Kasumi-1 (cell line): Measurements from ENCODE around the gene HPSE2.

Experiments used
- DNase-seq, 2 experiments: peaks; one replicate each; lab custom pipeline; 2025; lab: John Stamatoyannopoulos, UW

HPSE2 gene

DNA sequence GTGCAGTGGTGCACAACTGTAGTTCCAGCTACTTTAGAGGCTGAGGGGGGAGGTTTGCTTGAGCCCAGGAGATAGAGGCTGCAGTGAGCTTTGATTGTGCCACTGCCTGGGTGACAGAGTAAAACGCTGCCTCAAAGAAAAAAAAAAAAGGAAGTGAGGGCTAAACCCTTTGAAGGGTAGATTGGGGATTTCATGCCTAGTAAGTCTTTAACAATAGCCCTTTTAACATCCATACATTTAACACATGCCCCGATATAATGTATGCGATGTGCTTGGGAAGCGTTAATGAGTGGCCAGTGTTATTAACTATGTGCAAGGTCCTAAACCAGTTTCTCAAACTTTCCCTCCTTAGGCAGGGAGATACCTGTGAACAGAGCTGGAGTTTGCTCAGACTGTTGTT lies 559.8 kb downstream of the HPSE2 start:
- DNase-seq: no peak

DNA sequence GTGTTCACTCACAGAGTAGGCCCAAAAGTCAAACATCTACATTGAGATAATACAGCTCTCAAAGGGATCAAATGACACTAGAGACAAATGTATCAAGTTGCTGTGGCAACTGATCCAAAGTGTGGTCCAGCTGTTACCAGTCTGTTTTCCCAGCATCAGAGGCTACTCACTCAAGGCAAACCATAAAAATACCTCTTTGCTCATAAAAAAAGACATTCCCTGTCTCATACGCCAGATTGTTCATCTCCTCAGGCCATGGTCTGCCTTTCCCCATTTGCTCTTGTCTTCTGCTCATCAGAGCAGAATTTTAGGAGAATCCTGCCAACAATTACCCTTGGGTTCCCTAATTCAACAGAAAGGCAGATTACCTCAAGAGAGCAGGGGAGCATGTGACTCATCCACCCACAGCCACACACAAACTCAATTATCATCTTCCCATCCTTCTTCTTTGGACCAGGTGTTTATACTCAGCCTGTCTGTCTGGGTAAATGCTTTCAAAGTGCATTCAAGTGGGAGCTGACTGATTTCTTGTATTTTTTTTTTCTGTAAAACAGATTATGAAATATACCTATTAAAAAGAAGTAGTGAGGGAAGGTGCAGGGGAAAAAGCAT lies 562.4 kb downstream of the HPSE2 start:
- no peak for DNase-seq

DNA sequence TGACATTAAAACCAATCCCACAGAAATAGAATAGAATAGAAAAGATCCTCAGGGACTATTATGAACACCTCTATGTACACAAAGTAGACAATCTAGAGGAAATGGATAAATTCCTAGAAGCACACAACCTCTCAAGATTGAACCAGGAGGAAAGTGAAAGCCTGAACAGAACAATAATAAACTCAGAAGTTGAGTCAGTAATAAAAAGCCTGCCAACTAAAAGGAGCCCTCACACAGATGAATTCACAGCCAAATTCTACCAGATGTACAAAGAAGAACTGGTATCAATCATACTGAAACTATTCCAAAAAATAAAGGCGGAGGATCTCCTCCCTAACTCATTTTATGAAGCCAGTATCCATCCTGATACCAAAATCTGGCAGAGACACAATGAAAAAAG lies 568.6 kb downstream of the HPSE2 start:
- DNase-seq: no peak

DNA sequence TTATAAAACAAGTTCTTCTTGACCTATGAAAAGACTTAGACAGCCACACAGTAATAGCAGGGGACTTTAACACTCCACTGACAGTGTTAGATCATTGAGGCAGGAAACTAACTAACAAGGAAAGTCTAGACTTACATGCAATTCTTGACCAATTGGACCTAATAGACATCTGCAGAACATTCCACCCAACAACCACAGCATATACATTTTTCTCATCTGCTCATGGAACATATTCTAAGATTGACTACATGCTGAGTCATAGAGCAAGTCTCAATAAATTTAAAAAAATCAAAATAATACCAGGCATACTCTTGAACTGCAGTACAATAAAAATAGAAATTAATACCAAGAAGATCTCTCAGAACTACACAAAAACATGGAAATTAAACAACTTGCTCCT lies 569.4 kb downstream of the HPSE2 start:
- no peak for DNase-seq

DNA sequence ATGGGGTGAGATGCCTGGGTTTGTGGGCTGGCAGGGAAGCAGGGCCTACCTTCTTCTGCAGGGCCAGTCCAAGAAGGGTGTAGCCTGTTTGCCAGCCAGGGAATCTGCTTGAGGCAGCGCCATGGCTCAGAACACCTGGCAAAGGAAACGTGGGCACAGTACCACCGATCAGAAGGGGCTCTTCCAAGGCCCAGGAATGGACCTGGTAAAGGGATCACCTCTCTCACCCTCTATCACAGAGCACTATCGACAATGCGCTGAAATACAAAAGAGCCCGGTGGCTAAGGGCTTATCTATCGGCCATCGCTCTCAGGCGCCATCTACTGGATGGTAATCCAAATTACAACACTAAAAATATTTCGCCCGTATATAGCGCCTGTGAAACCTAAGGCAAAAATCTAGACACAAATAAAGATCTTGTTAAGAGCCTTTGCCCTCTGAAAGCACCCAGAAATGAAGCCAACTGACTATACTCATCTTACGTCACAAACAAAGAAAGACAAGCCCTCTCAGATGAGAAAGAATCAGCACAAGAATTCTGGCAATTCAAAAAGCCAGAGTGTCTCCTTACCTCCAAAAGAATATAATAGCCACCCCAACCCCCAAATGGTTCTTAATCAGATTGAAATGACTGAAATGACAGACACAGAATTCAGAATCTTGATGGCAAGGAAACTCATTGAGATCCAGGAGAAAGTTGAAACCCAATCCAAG lies 571.2 kb downstream of the HPSE2 start:
- peak; percentile 77 to 89 for DNase-seq

DNA sequence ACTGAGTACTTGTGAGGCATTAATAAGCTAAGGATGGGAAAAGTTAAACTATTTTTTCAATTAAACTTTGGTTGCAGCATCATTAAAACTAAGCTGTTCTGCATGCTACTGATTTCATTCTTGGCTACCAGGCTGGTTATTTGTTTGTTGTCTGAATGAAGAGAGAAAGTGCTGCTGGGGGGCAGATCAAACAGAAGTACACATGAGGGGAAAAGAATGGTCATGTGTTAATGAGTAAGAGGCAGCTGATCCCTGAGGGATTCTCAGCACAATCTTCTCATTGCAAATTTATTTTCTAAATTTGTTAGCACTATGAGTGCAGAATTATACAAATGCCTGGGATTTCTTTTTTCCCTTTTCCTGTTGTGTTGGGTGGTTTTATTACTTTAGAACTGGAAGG lies 575.7 kb downstream of the HPSE2 start:
- DNase-seq: no peak

DNA sequence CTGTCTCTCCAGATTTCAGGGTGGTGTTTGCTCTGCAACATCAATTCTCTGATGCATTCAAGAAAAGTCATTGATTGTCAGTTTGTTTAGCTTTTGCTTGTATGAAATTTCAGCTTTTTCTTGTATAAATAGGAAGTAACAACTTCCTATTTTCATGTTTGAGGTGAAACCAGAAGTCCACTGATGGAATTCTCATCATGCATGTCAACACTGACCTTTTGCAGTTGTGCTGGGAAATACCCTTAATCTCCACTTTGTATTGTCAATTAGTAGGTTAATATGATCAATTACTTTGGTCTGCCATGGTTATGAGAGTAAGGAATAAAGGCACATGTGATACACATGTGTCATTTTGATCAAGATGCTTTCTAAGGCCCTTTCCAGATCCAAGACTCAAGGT lies 580.2 kb downstream of the HPSE2 start:
- no peak for DNase-seq

DNA sequence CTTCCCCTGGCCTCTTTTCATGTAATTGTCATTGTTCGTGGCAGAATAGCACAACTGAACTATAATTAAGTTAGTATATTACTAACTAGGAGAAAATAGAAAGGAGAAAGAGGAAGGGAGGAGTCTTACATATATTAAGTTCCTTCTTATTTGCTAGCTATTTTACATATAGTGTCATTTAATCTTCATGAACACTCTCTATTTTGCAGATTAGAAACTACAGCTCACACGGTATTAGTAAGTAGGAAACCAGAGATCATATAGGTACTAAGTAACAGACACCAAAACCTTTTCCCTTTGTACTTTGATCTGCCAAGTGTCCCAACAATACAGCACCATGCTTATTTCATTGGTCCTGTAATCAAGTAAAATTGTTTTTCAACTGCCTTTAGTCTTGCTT lies 586.5 kb downstream of the HPSE2 start:
- DNase-seq: no peak

DNA sequence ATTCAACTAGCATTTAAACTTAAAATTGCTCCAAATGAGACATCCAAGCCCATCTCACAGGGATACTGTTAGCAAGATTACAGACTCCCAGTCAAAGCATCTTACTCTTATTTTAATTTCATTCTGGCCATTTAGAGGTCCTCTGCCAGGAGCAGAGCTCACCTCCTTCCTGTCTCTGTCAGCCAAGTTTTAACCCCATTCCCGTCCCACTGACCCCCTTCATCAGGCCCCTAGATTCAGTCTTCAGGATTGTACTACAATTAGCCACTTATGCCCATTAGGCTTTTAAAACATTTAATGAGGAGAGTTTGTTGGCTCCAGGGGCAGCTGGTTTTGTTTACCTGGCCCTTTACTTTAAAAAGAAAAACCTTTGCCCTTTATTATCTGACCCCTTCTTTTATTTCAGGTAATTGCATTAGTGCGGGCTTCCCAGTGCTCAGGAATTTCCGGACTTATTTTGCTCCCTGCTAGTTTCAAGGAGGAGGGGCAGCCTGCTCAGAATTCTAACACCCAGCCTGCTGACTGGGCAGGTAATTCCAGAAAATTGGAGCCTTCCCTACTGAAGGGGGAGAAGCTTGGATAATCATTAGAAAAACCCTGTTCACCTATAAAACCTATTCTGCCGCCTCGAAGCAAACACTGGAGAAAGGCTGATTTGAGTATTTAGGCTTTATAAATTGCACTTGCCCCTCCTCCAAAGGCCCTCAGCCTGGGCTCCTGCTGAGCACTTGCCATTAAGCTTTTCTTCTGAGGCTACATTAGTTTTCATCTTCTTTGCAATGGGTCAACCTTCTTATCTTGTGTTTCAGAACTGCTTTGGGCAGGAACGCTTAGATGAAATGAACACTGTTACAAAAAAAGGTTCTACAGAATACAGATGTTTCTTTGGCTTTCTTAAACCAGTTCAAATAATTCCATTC lies 588.4 kb downstream of the HPSE2 start:
- no peak for DNase-seq

DNA sequence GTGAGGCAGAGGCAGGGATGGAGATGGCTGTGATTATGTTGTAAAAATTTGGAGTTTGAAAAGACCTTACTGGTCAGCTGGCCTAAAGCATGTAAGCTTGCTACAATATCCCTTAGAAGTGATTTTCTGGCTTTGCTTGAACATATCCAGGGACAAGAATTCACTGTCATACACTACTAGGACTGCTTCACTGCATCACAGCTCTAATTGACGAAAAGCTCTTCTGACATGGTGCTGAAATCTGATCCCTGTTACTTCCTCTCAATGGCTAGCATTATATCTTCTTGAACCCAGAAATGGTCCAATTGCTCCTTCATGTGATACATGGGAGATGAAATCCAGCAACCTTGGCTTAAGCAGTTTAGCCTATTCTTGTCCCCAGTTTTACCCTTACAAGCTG lies 591.2 kb downstream of the HPSE2 start:
- no peak for DNase-seq

DNA sequence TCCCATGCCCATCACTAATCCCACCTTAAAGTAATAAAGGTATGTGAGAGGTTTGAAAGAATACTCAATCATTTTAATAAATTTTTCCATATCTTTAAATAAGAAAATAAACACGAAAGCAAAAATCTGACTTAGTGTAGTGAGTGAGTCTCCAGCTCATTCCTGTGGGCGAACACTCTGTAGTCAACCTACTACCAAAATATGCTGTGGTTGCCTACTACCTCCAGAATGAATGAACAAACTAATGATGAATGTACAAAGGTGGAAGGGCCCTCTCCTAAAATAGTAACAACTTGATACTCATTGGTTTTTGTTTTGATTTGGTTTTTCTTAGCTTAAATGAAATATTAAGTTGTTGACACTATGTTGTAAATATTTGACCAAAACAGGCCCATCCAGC lies 593.4 kb downstream of the HPSE2 start:
- no peak for DNase-seq

DNA sequence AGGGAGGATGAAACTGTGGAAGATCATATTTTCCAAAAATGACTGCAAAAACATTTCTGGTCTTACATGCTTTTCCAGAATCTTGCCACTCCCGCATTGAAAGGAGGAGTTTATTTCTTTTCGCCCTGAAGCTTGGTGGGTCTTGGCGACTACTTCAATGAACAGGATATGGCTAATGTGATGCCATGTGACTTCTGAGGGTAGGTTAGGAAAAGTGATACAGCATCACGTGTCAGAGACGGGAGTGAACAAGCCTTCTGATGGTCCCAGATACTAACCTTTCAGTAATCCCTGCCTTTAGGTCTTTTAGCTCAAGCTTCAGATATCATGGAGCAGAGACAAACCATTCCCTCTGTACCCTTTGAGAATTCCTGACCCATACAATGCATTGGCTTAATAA lies 596.7 kb downstream of the HPSE2 start:
- DNase-seq: no peak

DNA sequence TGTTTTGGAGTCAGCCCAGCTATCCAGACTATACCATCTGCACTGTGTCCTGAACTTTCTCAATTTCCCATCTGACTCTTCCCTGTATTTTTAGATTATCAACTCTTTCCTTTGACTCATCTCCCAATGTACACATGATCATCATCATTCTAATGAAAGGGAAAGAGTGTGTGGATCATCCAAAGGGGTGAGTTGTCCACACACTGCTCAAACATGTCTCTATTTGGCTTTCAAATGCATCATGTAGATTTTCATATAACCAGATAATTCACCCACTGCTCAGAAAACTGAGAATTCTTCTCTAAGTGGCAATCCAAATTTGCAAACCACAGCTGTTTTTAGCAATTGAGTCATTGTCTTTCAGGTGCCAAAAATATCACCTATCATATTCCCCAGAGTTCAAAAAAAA lies 598.7 kb downstream of the HPSE2 start:
- DNase-seq: no peak

DNA sequence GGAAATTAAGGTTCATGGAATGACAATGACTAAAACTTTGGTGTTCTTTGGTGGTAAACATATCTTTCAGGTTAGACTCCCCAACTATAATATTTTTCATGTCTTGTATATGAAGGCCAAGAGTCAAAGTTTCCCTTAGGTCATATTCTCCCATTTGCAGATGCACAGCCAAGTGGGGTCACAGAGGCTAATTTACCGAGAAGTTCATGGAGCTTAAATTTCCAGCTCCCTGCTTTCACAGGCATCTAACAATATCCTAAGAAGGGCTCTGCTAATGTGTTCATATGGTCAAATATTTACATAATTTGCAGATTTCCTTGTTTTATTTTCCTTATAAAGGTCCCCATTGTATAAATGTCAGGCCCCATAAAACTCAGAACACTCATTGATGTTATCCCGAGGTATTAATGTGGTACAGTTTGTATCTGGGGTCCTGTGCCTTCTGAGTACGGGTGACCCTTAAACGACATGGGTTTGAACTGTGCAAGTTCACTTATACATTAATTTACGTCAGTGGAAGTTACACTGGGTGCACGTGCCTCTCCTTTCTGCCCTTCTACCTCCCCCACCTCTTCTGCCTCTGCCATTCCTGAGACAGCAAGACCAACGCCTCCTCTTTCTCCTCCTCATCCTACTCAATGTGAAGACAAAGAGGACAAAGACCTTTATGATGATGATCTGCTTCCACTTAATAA lies 603.0 kb downstream of the HPSE2 start:
- DNase-seq: no peak

DNA sequence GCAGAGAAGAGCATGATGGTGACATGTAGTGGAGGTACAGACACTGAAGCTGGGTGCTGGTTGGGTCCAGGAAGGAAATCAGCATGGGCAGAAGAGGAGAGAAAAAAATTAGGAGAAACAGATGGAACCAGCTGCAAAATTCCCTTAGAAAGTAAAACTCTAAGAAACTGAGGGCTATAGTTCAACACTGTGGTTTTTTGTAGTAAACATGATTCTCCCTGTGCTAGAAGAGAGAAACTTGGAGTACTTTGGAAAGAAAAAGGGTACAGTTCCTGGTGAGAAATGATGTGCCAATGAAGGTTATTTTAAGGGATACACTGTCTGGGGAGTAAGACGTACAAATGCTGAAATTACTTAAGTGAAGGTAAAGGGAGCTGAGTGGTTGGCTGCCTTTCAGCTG lies 607.4 kb downstream of the HPSE2 start:
- DNase-seq: no peak

DNA sequence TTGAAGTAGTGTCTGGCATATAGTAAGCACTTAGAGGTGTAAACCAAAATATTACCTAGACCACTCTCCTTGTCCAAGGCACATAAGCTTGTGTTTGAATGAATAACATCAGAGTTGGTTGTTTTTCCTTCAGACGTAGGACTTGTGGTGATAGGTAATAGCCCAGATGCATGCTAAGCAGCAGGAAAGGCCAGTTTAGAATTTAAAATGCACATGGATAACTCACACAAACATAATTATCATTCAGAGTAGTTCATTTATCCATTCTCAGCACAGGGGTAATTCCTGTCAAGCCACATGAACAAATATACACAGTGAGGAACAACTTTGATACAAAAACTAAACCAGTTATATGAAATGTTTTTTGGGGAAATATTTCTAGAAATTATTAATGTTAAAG lies 607.9 kb downstream of the HPSE2 start:
- no peak for DNase-seq

DNA sequence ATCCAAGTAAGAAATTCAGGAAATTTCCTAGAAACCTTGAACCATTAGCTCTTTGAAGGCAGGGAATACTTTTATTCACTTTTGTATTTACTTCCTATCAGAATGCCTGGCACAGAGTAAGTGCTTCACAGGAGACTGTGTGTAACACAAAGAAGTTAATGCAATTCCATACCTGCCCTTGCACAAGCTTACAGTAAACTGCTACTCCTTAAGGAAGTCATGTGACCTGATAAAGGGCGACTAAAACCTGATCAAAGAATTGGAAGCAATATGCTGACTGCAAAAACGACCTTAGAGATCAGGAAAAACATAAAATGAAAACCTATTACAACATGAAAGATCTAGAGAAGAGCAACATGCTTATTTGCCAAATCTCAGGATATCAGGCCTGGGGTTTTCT lies 610.7 kb downstream of the HPSE2 start:
- DNase-seq: no peak

DNA sequence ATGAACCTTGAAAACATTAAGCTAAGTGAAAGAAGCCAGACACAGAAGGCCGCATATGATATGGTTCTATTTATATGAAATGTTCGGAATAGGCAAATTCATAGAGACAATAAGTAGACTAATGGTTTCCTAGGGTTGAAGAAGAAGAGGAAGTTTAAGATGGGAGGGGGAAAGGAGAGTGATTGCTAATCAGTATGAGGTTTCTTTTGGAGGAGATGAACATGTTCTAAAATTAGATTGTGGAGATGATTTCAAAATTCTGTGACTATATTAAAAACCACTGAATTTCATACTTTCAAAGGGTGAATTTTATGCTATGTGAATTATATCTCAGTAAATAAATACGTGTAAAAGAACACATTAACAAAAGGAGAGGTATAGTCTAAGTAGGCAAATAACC lies 612.5 kb downstream of the HPSE2 start:
- peak; percentile 37 to 49 for DNase-seq

DNA sequence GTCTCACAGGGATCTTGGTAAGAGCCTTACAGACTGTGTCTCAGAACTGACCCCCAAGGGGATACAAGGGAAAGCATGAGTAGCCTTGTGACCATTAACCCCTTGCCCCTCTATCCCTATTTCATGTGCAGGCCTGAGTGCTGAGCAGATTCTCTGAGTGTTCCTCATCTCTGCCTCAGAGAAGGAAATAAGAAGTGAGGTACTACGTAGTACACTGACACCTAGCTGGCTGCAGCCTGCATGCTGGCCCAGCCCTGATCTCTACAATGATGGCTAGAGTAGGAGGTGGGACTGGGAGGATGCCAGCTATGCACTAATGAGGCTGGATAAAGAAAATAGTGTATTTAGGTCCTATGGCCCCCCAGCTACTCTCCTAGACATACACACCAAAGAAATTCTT lies 614.0 kb downstream of the HPSE2 start:
- DNase-seq: no peak

DNA sequence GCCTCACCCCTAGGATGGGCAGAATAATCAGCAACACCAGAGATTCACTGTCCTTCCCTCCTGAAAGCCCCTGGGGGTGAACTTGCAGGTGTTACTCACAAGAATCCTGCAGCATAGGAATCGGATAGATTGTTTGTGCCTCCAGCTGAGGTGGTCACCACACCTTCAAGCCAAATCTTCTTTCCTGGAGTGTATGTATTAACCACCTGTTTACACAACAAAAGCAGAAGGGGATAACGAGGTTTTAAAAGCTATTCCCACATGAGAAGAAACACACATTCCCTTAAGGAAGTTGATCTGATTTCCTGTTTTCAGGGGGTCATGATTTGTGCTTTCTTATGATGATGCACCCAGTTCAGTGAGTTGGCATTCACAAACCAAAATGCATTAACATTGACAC lies 615.1 kb downstream of the HPSE2 start:
- no peak for DNase-seq

DNA sequence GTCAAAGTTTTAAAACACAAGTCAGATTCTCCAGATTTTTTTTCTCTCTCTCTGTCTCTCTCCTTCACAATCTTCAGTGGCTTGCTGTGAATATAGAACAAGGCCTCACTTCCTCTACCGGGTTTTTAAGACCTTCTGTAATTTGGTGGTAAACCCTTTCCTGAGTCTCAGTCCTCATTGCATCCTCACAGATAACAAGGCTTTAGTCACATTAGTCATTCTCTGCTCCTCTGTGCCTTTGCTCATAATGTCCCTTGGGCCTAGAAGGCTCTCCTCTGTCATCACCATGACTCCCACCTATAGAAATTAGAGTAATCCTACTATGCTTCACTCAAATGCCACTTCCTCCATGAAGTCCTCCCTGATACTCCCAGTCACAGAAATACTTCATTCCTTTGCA lies 616.2 kb downstream of the HPSE2 start:
- DNase-seq: peak; percentile 42 to 56

DNA sequence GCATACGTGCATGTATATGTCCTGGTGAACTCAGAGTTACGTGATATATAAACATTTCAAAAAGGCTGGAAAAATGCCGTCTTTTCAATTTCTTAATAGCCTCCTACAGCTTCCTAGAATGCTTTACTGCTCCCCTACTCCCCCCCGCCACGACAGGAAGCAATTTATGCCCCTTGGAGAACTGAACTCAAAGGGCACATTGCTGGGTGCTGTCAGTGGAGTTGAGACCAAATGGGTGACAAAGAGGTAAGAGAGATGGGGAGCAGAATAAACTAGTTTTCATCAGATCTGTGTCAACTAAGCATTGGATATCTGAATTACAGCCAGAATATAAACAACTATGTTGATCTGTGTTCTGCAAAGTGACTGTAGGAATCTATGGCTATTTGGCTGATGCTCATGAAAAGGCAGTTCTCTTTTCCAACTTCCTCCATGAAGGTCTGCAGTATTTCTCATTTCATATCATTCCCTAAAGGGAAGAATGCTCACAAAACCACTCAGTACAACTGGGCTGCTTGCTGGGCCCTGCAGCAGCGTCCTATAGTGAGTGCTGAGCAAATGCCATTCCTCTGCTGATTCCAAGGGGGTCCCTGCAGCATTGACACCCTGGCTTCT lies 617.6 kb downstream of the HPSE2 start:
- DNase-seq: no peak
